Testis (tissue), 3 donors: ENCODE data around the gene C6orf163. TPM values are rescaled to one million over a fixed set of nuclear protein-coding genes. Genes with fewer than 3 reads are reported as not detected.

ENCODE experiments used
- DNase-seq: peaks from one replicate; pipeline ENCODE4 v3.0.0-alpha.2; 2019
- H3K27ac ChIP-seq, 2 donors: fragments of 200-600 bp; sonication (generic); one replicate each; pipeline ENCODE4 v1.5.1; 2019
- H3K27me3 ChIP-seq: fragments of 200-600 bp; sonication (generic); one replicate; pipeline ENCODE4 v1.5.1; 2019
- H3K36me3 ChIP-seq: fragments of 200-600 bp; sonication (generic); one replicate; pipeline ENCODE4 v1.5.1; 2017; ENCODE audit warnings: low read depth; ENCODE audit errors: missing control alignments
- H3K4me1 ChIP-seq: fragments of 200-600 bp; sonication (generic); one replicate; pipeline ENCODE4 v1.5.1; 2019
- H3K4me3 ChIP-seq, 2 donors: fragments of 200-600 bp; sonication (generic); one replicate each; pipeline ENCODE4 v1.5.1; 2017 to 2019
- H3K9me3 ChIP-seq: fragments of 200-600 bp; sonication (generic); one replicate; pipeline ENCODE4 v1.5.1; 2017
- CTCF ChIP-seq, 3 experiments: fragments of 450-650 bp in 2 of 3; fragments of 200-600 bp in 1 of 3; sonication (generic) in 1 of 3; IDR thresholded peaks; one replicate each; pipeline ENCODE4 v1.5.1; 2016 to 2019; ENCODE audit warnings: antibody characterized with exemption in 3 of 3, mild to moderate bottlenecking in 2 of 3, moderate library complexity in 1 of 3
- POLR2A ChIP-seq: fragments of 450-650 bp; IDR thresholded peaks from one replicate; pipeline ENCODE4 v1.6.1; 2017; ENCODE audit warnings: antibody characterized with exemption, mild to moderate bottlenecking, moderate library complexity
- WGBS, 2 donors: methylation state at CpG; one replicate each; pipeline ENCODE4 v1.1.5; 2018; 5-methylcytosine and 5-hydroxymethylcytosine counted together
- intact Hi-C: fragments of 100-400 bp; cut with DNase I; formaldehyde crosslinking; loops from one replicate; pipeline ENCODE4 v1.15.1; 2023; ENCODE audit warnings: low total_unique reads
- polyA plus RNA-seq: library from polyadenylated mRNA; stranded (reverse); fragments of 350-450 nt; fragmentation: Illumina TruSeq; extraction: RNeasy Lipid Tissue Mini Kit (QIAGEN cat#74804); gene quantifications from one replicate; pipeline ENCODE4 v1.2.3, GENCODE V29; 2014; ENCODE audit warnings: low read depth, low replicate concordance; ENCODE audit not compliant: insufficient read depth
- total RNA-seq, 2 donors: library from RNA; depleted of rRNA; stranded (reverse); fragments of >200 nt; gene quantifications; one replicate each; pipeline ENCODE4 v1.2.3, GENCODE V29; 2016

C6orf163 gene
- total and polyA plus RNA-seq, 3 donors from 2014 or later, result 10.1 to 17.4 (median 12.5) TPM

GRCh38 chr6:87364602-87365252 lies 20.1 kb downstream of the C6orf163 start:
- no peaks in the 10 kb centered on the region for H3K27me3 ChIP-seq
- no peaks in the 10 kb centered on the region for H3K4me1 ChIP-seq
- no peaks in the 10 kb centered on the region for H3K9me3 ChIP-seq
- no peaks in the 10 kb centered on the region for H3K36me3 ChIP-seq
- TF ChIP-seq CTCF (IDR thresholded peaks at IDR 0.05) (no peak), POLR2A (no peak)
- no peak for DNase-seq
- H3K27ac ChIP-seq, result no peak overlapping the region
- H3K4me3 ChIP-seq, result no peak overlapping the region
- WGBS, 2 donors, result 80 to 84% methylated on average over 5 of the region's 5 CpGs
- intact Hi-C loops, result no loop called here

- 90% methylated on average over 4 of the region's 4 CpGs for WGBS, 2 donors
- H3K9me3 ChIP-seq, result no peaks in the 10 kb centered on the region
- no peak overlapping the region for H3K27ac ChIP-seq
- DNase-seq, result no peak
- H3K27me3 ChIP-seq, result no peaks in the 10 kb centered on the region
- intact Hi-C loops, result no loop called here
- TF ChIP-seq POLR2A (no peak), CTCF (IDR thresholded peaks at IDR 0.05) (no peak)
- no peak overlapping the region for H3K4me3 ChIP-seq
- H3K4me1 ChIP-seq, result no peaks in the 10 kb centered on the region
- no peaks in the 10 kb centered on the region for H3K36me3 ChIP-seq
These were observed 21.6 kb downstream of the C6orf163 start for GRCh38 chr6:87366072-87366827.

DNA sequence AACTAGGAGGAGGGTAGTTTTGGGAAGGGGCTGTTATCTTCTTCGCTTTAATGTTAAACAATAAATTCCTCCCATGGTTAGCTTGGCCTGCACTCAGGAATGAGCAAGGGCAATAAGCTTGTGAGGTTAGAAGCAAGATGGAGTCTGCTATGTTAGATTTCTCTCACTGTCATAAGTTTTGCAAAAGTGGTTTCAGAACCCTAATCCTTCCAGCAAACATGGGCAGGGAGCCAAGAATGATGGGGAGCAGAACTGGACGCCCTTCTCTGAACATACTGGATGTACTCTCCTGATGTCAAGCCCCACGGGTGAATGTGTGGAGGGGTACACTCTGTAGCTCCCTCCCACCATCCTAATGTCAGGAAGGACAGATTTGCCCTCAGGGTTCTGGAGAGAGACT lies 22.3 kb downstream of the C6orf163 start:
- no peak for TF ChIP-seq CTCF (IDR thresholded peaks at IDR 0.05)
- no peak for TF ChIP-seq POLR2A
- WGBS, 2 donors, result 56 to 76% methylated on average over 3 of the region's 3 CpGs
- Histone ChIP-seq H3K4me1 (no peaks in the 10 kb centered on the region), H3K4me3 (no peak overlapping the region), H3K27ac (no peak overlapping the region), H3K27me3 (no peaks in the 10 kb centered on the region), H3K9me3 (no peaks in the 10 kb centered on the region), H3K36me3 (no peaks in the 10 kb centered on the region)
- intact Hi-C loops, result no loop called here
- no peak for DNase-seq

DNA sequence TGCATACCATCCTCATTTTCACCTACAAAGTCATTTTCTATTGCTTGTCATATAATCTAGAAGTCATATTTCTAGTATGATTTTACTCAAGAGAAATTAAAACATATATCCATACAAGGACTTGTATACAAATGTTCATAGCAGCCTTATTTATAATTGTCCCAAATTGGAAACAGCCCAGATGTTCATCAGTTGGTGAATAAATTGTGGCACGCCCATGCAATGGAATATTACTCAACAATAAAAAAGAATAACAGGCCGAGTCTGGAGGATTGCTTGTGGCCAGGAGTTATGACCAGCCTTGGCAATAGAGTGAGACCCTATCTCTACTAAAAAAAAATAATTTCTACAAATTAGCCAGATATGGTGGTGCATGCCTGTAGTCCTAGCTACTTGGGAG lies 28.8 kb downstream of the C6orf163 start:
- H3K36me3 ChIP-seq, result no peaks in the 10 kb centered on the region
- intact Hi-C loops, result no loop called here
- H3K4me1 ChIP-seq, result no peaks in the 10 kb centered on the region
- H3K27ac ChIP-seq, result no peak overlapping the region
- TF ChIP-seq POLR2A (no peak), CTCF (IDR thresholded peaks at IDR 0.05) (no peak)
- 93 to 96% methylated on average over 2 of the region's 2 CpGs for WGBS, 2 donors
- no peaks in the 10 kb centered on the region for H3K27me3 ChIP-seq
- H3K4me3 ChIP-seq, result no peak overlapping the region
- no peak for DNase-seq
- H3K9me3 ChIP-seq, result no peaks in the 10 kb centered on the region
